OCI-LY3 (cell line): ENCODE results near the gene MAN2A1.

ENCODE experiments used
- EZH2phosphoT487 ChIP-seq: fragments of 200-600 bp; shearing (Covaris generic); IDR thresholded peaks from 2 replicates; pipeline ENCODE4 v1.6.1; 2018; ENCODE audit warnings: antibody characterized with exemption, mixed run types, low read depth
- TF ChIP-seq, protein P1 (sequence below): fragments of 200-600, 300-600 bp; sonication (generic); IDR thresholded peaks from 2 replicates; pipeline ENCODE4 v1.5.1; 2014; ENCODE audit warnings: antibody characterized with exemption, low read length, low read depth

DNA sequence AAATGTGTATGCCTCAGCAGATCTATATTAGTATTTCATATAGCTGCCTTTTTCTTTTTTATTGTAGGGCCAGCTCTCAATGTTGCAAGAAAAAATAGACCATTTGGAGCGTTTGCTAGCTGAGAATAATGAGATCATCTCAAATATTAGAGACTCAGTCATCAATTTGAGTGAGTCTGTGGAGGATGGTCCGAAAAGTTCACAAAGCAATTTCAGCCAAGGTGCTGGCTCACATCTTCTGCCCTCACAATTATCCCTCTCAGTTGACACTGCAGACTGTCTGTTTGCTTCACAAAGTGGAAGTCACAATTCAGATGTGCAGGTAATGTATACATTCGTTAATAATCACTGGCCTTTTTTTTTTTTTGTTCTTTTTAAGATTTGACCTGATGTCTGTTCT, 23.7 kb downstream of the MAN2A1 start:
- TF ChIP-seq, protein P1, sequence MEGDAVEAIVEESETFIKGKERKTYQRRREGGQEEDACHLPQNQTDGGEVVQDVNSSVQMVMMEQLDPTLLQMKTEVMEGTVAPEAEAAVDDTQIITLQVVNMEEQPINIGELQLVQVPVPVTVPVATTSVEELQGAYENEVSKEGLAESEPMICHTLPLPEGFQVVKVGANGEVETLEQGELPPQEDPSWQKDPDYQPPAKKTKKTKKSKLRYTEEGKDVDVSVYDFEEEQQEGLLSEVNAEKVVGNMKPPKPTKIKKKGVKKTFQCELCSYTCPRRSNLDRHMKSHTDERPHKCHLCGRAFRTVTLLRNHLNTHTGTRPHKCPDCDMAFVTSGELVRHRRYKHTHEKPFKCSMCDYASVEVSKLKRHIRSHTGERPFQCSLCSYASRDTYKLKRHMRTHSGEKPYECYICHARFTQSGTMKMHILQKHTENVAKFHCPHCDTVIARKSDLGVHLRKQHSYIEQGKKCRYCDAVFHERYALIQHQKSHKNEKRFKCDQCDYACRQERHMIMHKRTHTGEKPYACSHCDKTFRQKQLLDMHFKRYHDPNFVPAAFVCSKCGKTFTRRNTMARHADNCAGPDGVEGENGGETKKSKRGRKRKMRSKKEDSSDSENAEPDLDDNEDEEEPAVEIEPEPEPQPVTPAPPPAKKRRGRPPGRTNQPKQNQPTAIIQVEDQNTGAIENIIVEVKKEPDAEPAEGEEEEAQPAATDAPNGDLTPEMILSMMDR = no peak
- no peak for TF ChIP-seq EZH2phosphoT487
